Measurements from ENCODE around the gene TXNDC16.

TXNDC16 gene

GRCh38 chr14:52461721-52462120, 90.6 kb downstream of the TXNDC16 start:
- Histone ChIP-seq H3K27ac (no peak overlapping the region), H3K4me3 (no peak overlapping the region)

- Histone ChIP-seq H3K27ac (peak overlapping the region in 2 of 21 experiments; percentile 35 to 44), H3K4me3 (no peak overlapping the region)
These were observed 93.6 kb downstream of the TXNDC16 start for GRCh38 chr14:52458721-52459085.

- Histone ChIP-seq H3K4me3 (no peak overlapping the region), H3K27ac (peak overlapping the region in 1 of 21 experiments; percentile 23)
These were observed 94.9 kb downstream of the TXNDC16 start for GRCh38 chr14:52457411-52457810.

GRCh38 chr14:52455291-52456088, 96.8 kb downstream of the TXNDC16 start:
- Histone ChIP-seq H3K27ac (no peak overlapping the region), H3K4me3 (no peak overlapping the region)

GRCh38 chr14:52447236-52447635, 105.1 kb downstream of the TXNDC16 start:
- no peak overlapping the region for H3K27ac ChIP-seq
- no peak overlapping the region for H3K4me3 ChIP-seq

- no peak overlapping the region for H3K27ac ChIP-seq
- no peak overlapping the region for H3K4me3 ChIP-seq
These were observed 106.0 kb downstream of the TXNDC16 start for GRCh38 chr14:52446355-52446754.

GRCh38 chr14:52443506-52443905, 108.8 kb downstream of the TXNDC16 start:
- no peak overlapping the region for H3K27ac ChIP-seq
- no peak overlapping the region for H3K4me3 ChIP-seq

GRCh38 chr14:52442602-52443001, 109.7 kb downstream of the TXNDC16 start:
- no peak overlapping the region for H3K4me3 ChIP-seq
- H3K27ac ChIP-seq = no peak overlapping the region

GRCh38 chr14:52442166-52442565, 110.1 kb downstream of the TXNDC16 start:
- no peak overlapping the region for H3K4me3 ChIP-seq
- H3K27ac ChIP-seq = no peak overlapping the region

- H3K4me3 ChIP-seq = no peak overlapping the region
- no peak overlapping the region for H3K27ac ChIP-seq
These were observed 112.8 kb downstream of the TXNDC16 start for GRCh38 chr14:52439476-52439875.

GRCh38 chr14:52434955-52435354, 117.3 kb downstream of the TXNDC16 start:
- no peak overlapping the region for H3K27ac ChIP-seq
- no peak overlapping the region for H3K4me3 ChIP-seq

- Histone ChIP-seq H3K27ac (no peak overlapping the region), H3K4me3 (no peak overlapping the region)
These were observed 121.8 kb downstream of the TXNDC16 start for GRCh38 chr14:52430474-52430873.

- Histone ChIP-seq H3K27ac (no peak overlapping the region), H3K4me3 (no peak overlapping the region)
These were observed 122.9 kb downstream of the TXNDC16 start for GRCh38 chr14:52429451-52429850.

- Histone ChIP-seq H3K4me3 (no peak overlapping the region), H3K27ac (no peak overlapping the region)
These were observed 124.8 kb downstream of the TXNDC16 start for GRCh38 chr14:52427460-52427859.

- Histone ChIP-seq H3K4me3 (no peak overlapping the region), H3K27ac (no peak overlapping the region)
These were observed 129.5 kb downstream of the TXNDC16 start for GRCh38 chr14:52422650-52423356.

GRCh38 chr14:52417139-52417538, 135.2 kb downstream of the TXNDC16 start:
- H3K27ac ChIP-seq = no peak overlapping the region
- no peak overlapping the region for H3K4me3 ChIP-seq

- Histone ChIP-seq H3K27ac (peak overlapping the region in 2 of 21 experiments; percentile 34 to 52), H3K4me3 (no peak overlapping the region)
These were observed 138.4 kb downstream of the TXNDC16 start for GRCh38 chr14:52413729-52414408.

GRCh38 chr14:52412426-52412825, 139.9 kb downstream of the TXNDC16 start:
- Histone ChIP-seq H3K4me3 (no peak overlapping the region), H3K27ac (peak overlapping the region in 2 of 21 experiments; percentile 16 to 53)

- no peak overlapping the region for H3K4me3 ChIP-seq
- H3K27ac ChIP-seq = no peak overlapping the region
These were observed 147.0 kb downstream of the TXNDC16 start for GRCh38 chr14:52405314-52405713.

GRCh38 chr14:52402812-52403526, 149.3 kb downstream of the TXNDC16 start:
- Histone ChIP-seq H3K4me3 (no peak overlapping the region), H3K27ac (no peak overlapping the region)
